ENCODE results near the gene ANTXR1. TPM values are rescaled to one million over a fixed set of nuclear protein-coding genes. Genes with fewer than 3 reads are reported as not detected.

Gene ANTXR1
- total RNA-seq, 2 donors from 2014 or later, result 48.3 to 54.5 TPM

- peaks cover 21% of the 10 kb centered on the region for H3K4me1 Mint-ChIP-seq
- Histone ChIP-seq H3K27me3 (ENCODE audit: control insufficient read depth, insufficient read depth, low read length, poor library complexity, severe bottlenecking) (no peaks in the 10 kb centered on the region), H3K27ac (ENCODE audit: low read depth, low read length) (no peak overlapping the region), H3K9me3 (ENCODE audit: control insufficient read depth, low read length) (no peaks in the 10 kb centered on the region), H3K4me3 (ENCODE audit: low read length) (no peak overlapping the region), H3K4me1 (ENCODE audit: control insufficient read depth, insufficient read depth, low read length) (peaks cover 2% of the 10 kb centered on the region), H3K9ac (ENCODE audit: extremely low read depth, low read length, poor library complexity, severe bottlenecking) (no peak overlapping the region), H3K36me3 (ENCODE audit: control insufficient read depth, insufficient read depth, low read length) (no peaks in the 10 kb centered on the region)
- 100% methylated on average over 1 of the region's 1 CpG for WGBS, 2 experiments (ENCODE audit: insufficient coverage in 1 of 2, insufficient read length in 1 of 2)
- no peak for DNase-seq
- no peak overlapping the region for H3K27ac Mint-ChIP-seq
- no peak overlapping the region for H3K4me3 Mint-ChIP-seq
- no peak for TF ChIP-seq CTCF (conservative IDR thresholded peaks at IDR 0.05)
- no peaks in the 10 kb centered on the region for H3K36me3 Mint-ChIP-seq (ENCODE audit: low read depth)
- no peaks in the 10 kb centered on the region for H3K27me3 Mint-ChIP-seq (ENCODE audit: insufficient read depth)
- no peaks in the 10 kb centered on the region for H3K9me3 Mint-ChIP-seq
Observed at GRCh38 chr2:69031466-69031865, 18.5 kb downstream of the ANTXR1 start.

GRCh38 chr2:69032336-69032735, 19.4 kb downstream of the ANTXR1 start:
- no peaks in the 10 kb centered on the region for H3K27me3 Mint-ChIP-seq (ENCODE audit: insufficient read depth)
- H3K9me3 Mint-ChIP-seq, result no peaks in the 10 kb centered on the region
- Histone ChIP-seq H3K27ac (ENCODE audit: low read depth, low read length) (no peak overlapping the region), H3K9ac (ENCODE audit: extremely low read depth, low read length, poor library complexity, severe bottlenecking) (no peak overlapping the region), H3K9me3 (ENCODE audit: control insufficient read depth, low read length) (no peaks in the 10 kb centered on the region), H3K27me3 (ENCODE audit: control insufficient read depth, insufficient read depth, low read length, poor library complexity, severe bottlenecking) (no peaks in the 10 kb centered on the region), H3K36me3 (ENCODE audit: control insufficient read depth, insufficient read depth, low read length) (no peaks in the 10 kb centered on the region), H3K4me1 (ENCODE audit: control insufficient read depth, insufficient read depth, low read length) (peaks cover 2% of the 10 kb centered on the region), H3K4me3 (ENCODE audit: low read length) (no peak overlapping the region)
- H3K27ac Mint-ChIP-seq, result no peak overlapping the region
- H3K4me1 Mint-ChIP-seq, result peaks cover 21% of the 10 kb centered on the region
- H3K4me3 Mint-ChIP-seq, result no peak overlapping the region
- WGBS, 2 experiments (ENCODE audit: insufficient coverage in 1 of 2, insufficient read length in 1 of 2), result 83 to 84% methylated on average over 3 to 6 of the region's 6 CpGs
- H3K36me3 Mint-ChIP-seq (ENCODE audit: low read depth), result no peaks in the 10 kb centered on the region
- TF ChIP-seq CTCF (conservative IDR thresholded peaks at IDR 0.05), result no peak
- no peak for DNase-seq

GRCh38 chr2:69033461-69034095, 20.6 kb downstream of the ANTXR1 start:
- H3K9me3 ChIP-seq (ENCODE audit: control insufficient read depth, low read length), result no peaks in the 10 kb centered on the region
- Mint-ChIP-seq H3K27ac (no peak overlapping the region), H3K36me3 (ENCODE audit: low read depth) (no peaks in the 10 kb centered on the region), H3K4me3 (no peak overlapping the region), H3K27me3 (ENCODE audit: insufficient read depth) (no peaks in the 10 kb centered on the region), H3K4me1 (peaks cover 21% of the 10 kb centered on the region), H3K9me3 (no peaks in the 10 kb centered on the region)
- DNase-seq, result no peak
- TF ChIP-seq CTCF (conservative IDR thresholded peaks at IDR 0.05), result no peak
- H3K36me3 ChIP-seq (ENCODE audit: control insufficient read depth, insufficient read depth, low read length), result no peaks in the 10 kb centered on the region
- H3K27ac ChIP-seq (ENCODE audit: low read depth, low read length), result no peak overlapping the region
- no peaks in the 10 kb centered on the region for H3K27me3 ChIP-seq (ENCODE audit: control insufficient read depth, insufficient read depth, low read length, poor library complexity, severe bottlenecking)
- 93% methylated on average over 1 of the region's 1 CpG; no CpG with 5 or more reads in 1 of the 2 experiments for WGBS, 2 experiments (ENCODE audit: insufficient coverage in 1 of 2, insufficient read length in 1 of 2)
- peaks cover 2% of the 10 kb centered on the region for H3K4me1 ChIP-seq (ENCODE audit: control insufficient read depth, insufficient read depth, low read length)
- no peak overlapping the region for H3K4me3 ChIP-seq (ENCODE audit: low read length)
- H3K9ac ChIP-seq (ENCODE audit: extremely low read depth, low read length, poor library complexity, severe bottlenecking), result no peak overlapping the region
